HG02943 (cell line): ENCODE measurements around the gene CALN1.
"Not testable (repeated sequence)": the region's sequence is repeated elsewhere in the genome, so short reads cannot be mapped to it uniquely, and the experiment has no call there.

Source experiments
- ATAC-seq: cut with Tn5 transposase; IDR thresholded peaks from one replicate; pipeline ENCODE4 v1.9.1; 2021; ENCODE audit warnings: mild to moderate bottlenecking, low read depth, moderate library complexity; ENCODE audit not compliant: unreplicated experiment

The CALN1 gene

GRCh38 chr7:72412121-72412618 is at the start of gene CALN1:
TSS of gene CALN1 (minus strand) at chr7:72412338.
- not testable (repeated sequence) for ATAC-seq

- ATAC-seq = no peak
These were observed 41.3 kb upstream of the CALN1 start for GRCh38 chr7:72453471-72453870.

GRCh38 chr7:72447465-72448204 is 35.5 kb upstream of the CALN1 start:
- ATAC-seq = no peak

GRCh38 chr7:72446591-72447462 is 34.7 kb upstream of the CALN1 start:
- no peak for ATAC-seq

- no peak for ATAC-seq
These were observed 34.0 kb upstream of the CALN1 start for GRCh38 chr7:72446131-72446530.

GRCh38 chr7:72445580-72445979 is 33.4 kb upstream of the CALN1 start:
- no peak for ATAC-seq

- no peak for ATAC-seq
These were observed 32.9 kb upstream of the CALN1 start for GRCh38 chr7:72445075-72445474.

GRCh38 chr7:72444026-72444776 is 32.1 kb upstream of the CALN1 start:
- no peak for ATAC-seq

- ATAC-seq = no peak
These were observed 29.7 kb upstream of the CALN1 start for GRCh38 chr7:72441791-72442190.

- no peak for ATAC-seq
These were observed 26.4 kb upstream of the CALN1 start for GRCh38 chr7:72438491-72438890.

- ATAC-seq = no peak
These were observed 25.5 kb upstream of the CALN1 start for GRCh38 chr7:72437610-72438009.

- no peak for ATAC-seq
These were observed 25.0 kb upstream of the CALN1 start for GRCh38 chr7:72437061-72437585.

GRCh38 chr7:72435925-72436480 is 23.9 kb upstream of the CALN1 start:
- no peak for ATAC-seq

- no peak for ATAC-seq
These were observed 23.2 kb upstream of the CALN1 start for GRCh38 chr7:72435366-72435765.

GRCh38 chr7:72430531-72430930 is 18.4 kb upstream of the CALN1 start:
- ATAC-seq = no peak

- ATAC-seq = no peak
These were observed 17.2 kb upstream of the CALN1 start for GRCh38 chr7:72429316-72429715.

- no peak for ATAC-seq
These were observed 4.7 kb upstream of the CALN1 start for GRCh38 chr7:72416846-72417245.

GRCh38 chr7:72415586-72415985 is 3.4 kb upstream of the CALN1 start:
- no peak for ATAC-seq

GRCh38 chr7:72413886-72414285 is 1.7 kb upstream of the CALN1 start:
- ATAC-seq = no peak

- ATAC-seq = no peak
These were observed 1.2 kb upstream of the CALN1 start for GRCh38 chr7:72413290-72413689.
